Activated CD4-positive, alpha-beta memory T cell treated with anti-CD3 and anti-CD28 coated beads, Interleukin-2, amount 10 ng/mL, durations not matched to agents 7 days and 5 days (primary cell): ENCODE measurements around the gene SCUBE1. TPM values are rescaled to one million over a fixed set of nuclear protein-coding genes. Genes with fewer than 3 reads are reported as not detected.
A peak's percentile ranks its signal among the peaks of the same experiment; 100 is the strongest.

Experiments
- CTCF ChIA-PET: fragments of 350-600 bp; sonication (Branson Sonifier 250); formaldehyde crosslinking; loops from one replicate; lab custom pipeline; 2021; ENCODE audit warnings: antibody characterized with exemption, inconsistent platforms; lab: Charles Lee
- POLR2A ChIA-PET: fragments of 350-600 bp; sonication (Branson Sonifier 250); formaldehyde crosslinking; loops from one replicate; lab custom pipeline; 2021; ENCODE audit warnings: antibody characterized with exemption; lab: Charles Lee
- DNase-seq: peaks from one replicate; pipeline ENCODE4 v3.0.0-alpha.2; 2020
- H3K27ac Mint-ChIP-seq: one replicate; pipeline ENCODE4 v1.8.0; 2021; ENCODE audit warnings: mild to moderate bottlenecking, mixed read lengths
- H3K27me3 Mint-ChIP-seq: one replicate; pipeline ENCODE4 v1.8.0; 2021; ENCODE audit warnings: mixed read lengths
- H3K36me3 Mint-ChIP-seq: one replicate; pipeline ENCODE4 v1.8.0; 2021; ENCODE audit warnings: low read depth, mixed read lengths
- H3K4me1 Mint-ChIP-seq: one replicate; pipeline ENCODE4 v1.8.0; 2021; ENCODE audit warnings: mixed read lengths
- H3K4me3 Mint-ChIP-seq: one replicate; pipeline ENCODE4 v1.8.0; 2021; ENCODE audit warnings: mild to moderate bottlenecking, mixed read lengths
- H3K9me3 Mint-ChIP-seq: one replicate; pipeline ENCODE4 v1.8.0; 2021; ENCODE audit warnings: mixed read lengths
- total RNA-seq, 2 experiments: library from RNA; stranded (reverse); gene quantifications; one replicate each; pipeline ENCODE4 v1.2.3, GENCODE V29; 2021

The SCUBE1 gene
- total RNA-seq, 2 experiments from 2014 or later: 0.15 to 0.20 TPM

DNA sequence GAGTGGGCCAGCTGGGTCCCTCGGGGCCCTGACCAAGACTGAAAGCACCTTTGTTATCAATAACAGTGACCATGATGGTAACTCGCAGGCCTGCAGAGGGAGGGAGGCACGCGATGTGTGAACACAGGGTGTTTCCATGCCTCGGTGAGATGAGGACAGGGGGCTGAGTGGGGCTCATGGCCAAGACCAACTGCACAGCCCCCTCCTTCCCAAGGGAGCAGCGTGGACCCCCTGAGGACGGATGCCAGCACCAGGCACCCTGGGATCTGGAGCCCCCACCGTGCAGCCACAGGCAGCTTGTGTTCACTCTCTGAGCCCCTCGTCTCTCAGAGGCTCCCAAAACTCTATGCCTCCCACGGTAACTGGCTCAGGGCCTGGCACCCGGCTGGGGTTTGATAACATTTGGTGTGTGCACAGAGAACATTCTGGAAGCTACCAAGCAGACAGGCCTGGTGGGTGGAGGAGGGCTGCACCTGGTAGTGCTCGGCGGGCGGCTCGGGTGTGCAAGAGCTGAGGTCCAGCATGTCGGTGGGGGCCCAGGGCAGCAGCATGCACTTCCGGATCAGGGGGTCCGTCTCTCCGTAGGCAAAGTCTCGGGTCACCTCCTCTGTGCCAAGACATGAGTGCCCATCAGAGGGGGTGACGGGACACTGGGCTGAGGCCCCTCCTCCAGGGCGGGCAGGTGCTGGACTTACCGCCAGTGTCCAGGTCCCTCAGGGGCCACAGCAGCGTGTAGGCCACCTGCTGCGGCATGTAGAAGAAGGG, 163.8 kb downstream of the SCUBE1 start:
- Mint-ChIP-seq H3K27me3 (no peaks in the 10 kb centered on the region), H3K4me1 (peaks cover 11% of the 10 kb centered on the region), H3K27ac (no peak overlapping the region), H3K36me3 (peaks cover 35% of the 10 kb centered on the region), H3K4me3 (no peak overlapping the region), H3K9me3 (no peaks in the 10 kb centered on the region)
- ChIA-PET CTCF (interaction anchor here (1.0 kb wide), 1 partner anchor 8 kb away, joined by 4 read pairs; no protein-coding TSS in a partner anchor), POLR2A (interaction anchor here (1.2 kb wide), 1 partner anchor 564 kb away, joined by 3 read pairs; no protein-coding TSS in a partner anchor)
- DNase-seq: no peak

DNA sequence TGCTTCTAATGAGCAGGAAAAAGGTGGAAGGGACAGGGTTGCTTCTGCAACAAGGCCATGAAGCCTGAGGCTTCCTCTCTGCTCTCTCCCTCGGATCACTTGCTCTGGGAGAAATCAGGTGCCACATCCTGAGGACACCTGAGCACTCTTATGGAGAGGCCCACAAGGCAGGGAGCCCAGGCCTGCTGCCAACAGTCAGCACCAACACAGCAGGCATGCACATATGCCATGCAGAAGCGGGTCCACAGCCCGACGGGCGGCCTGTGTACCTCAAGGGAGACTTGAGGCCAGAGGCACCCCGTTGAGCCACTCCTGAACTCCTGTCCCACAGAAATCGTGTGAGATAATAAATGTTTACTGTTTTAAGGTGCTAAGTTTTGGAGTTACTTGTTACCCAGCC, 165.7 kb downstream of the SCUBE1 start:
- Mint-ChIP-seq H3K27ac (no peak overlapping the region), H3K4me1 (peaks cover 1% of the 10 kb centered on the region), H3K9me3 (no peaks in the 10 kb centered on the region), H3K4me3 (no peak overlapping the region), H3K27me3 (no peaks in the 10 kb centered on the region), H3K36me3 (peaks cover 43% of the 10 kb centered on the region)
- no peak for DNase-seq
- POLR2A ChIA-PET: no interaction called here
- CTCF ChIA-PET: no interaction called here

DNA sequence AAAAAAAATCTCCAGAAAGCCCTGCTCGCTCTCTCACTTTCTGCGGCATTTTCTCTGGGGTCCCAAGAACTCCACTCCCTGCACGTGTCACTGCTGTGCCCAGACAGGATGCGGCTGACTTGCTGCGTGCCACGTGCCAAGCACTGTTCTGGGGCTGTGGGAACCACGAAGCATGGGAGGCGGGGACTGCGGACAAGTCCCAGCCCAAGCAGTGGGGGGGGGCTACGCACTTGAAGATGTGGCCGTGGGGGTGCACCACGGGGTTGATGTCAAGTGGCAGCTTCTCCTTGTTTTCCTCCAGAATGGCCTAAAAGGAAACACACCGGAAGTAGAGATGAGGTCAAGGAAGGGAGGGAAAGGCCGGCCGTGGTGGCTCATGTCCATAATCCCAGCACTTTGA, 167.1 kb downstream of the SCUBE1 start:
- no peak overlapping the region for H3K27ac Mint-ChIP-seq
- POLR2A ChIA-PET: no interaction called here
- peaks cover 42% of the 10 kb centered on the region for H3K36me3 Mint-ChIP-seq
- DNase-seq: no peak
- H3K4me3 Mint-ChIP-seq: no peak overlapping the region
- no peaks in the 10 kb centered on the region for H3K27me3 Mint-ChIP-seq
- H3K9me3 Mint-ChIP-seq: no peaks in the 10 kb centered on the region
- CTCF ChIA-PET: no interaction called here
- H3K4me1 Mint-ChIP-seq: peaks cover 6% of the 10 kb centered on the region

DNA sequence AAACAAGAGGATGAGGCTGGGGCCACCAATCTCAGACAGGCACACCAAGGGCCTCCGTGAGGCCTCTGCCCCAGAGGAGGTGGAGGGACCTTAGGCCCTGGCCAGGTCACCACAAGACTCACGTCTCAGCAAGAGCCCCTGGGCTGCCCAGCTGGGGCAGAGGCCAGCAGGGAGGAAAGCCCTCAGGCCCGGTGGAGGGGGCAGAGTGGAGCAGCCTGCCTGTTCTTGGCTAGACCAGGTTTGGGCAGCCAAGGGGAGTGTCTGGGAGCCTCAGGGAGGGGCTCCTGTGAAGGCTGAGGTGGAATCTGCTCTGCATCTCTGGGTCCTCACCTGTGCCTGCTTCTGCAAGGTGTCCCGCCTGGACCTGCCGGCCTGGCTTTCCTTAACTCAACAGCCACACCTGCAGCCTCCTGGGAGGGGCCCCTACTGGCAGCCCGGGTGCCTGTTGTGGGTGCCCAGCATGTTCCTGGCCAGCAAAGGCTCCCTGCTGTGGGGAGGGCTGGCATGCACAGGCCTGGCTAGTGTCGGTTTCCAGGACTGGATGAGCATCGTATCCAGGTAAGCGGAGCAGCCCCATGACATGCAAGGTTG, 168.1 kb downstream of the SCUBE1 start:
- Mint-ChIP-seq H3K27ac (no peak overlapping the region), H3K4me1 (peaks cover 13% of the 10 kb centered on the region), H3K36me3 (peaks cover 40% of the 10 kb centered on the region), H3K27me3 (no peaks in the 10 kb centered on the region), H3K4me3 (no peak overlapping the region), H3K9me3 (no peaks in the 10 kb centered on the region)
- ChIA-PET POLR2A (interaction anchor here (1.2 kb wide), 1 partner anchor 10 kb away, joined by 3 read pairs; no protein-coding TSS in a partner anchor), CTCF (no interaction called here)
- no peak for DNase-seq

DNA sequence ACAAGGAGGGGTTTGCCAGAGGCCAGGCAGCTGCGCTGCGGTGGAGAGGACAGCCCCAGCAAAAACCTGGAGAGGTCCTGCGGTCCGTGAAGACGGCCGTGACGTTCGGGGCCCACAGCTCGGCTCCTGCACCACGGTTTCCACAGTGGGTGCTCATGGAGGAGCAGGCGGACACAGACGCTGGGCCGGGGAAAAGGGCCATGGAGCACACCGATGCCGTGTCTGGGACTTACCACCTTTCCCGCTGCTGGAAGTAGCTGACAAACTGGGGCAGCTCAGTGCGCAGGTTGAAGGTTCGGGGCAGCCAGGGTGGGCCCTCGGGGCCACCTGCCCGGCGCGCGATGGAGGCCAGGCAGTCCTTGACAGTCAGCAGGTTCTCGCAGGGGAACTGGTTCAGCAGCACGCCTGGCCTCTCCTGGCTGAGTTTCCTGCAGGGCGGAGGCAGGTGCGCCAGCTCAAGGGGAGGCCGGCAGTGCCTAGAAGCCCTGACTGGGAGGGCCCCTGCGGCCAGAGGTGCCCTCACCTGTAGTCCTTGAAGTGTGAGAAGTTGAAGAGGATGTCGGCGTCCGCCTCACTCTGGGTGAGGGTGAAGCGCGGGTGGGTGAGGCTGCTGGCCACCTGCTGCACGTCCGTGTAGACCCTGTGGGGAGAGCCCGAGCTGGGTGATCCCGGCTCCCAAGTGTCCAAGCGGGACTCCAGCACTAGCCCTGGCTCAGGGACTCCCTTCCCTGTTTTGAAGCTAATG, 169.0 kb downstream of the SCUBE1 start:
- H3K4me1 Mint-ChIP-seq: peaks cover 13% of the 10 kb centered on the region
- DNase-seq: no peak
- CTCF ChIA-PET: no interaction called here
- H3K4me3 Mint-ChIP-seq: no peak overlapping the region
- no peaks in the 10 kb centered on the region for H3K27me3 Mint-ChIP-seq
- H3K36me3 Mint-ChIP-seq: peaks cover 34% of the 10 kb centered on the region
- H3K9me3 Mint-ChIP-seq: no peaks in the 10 kb centered on the region
- no peak overlapping the region for H3K27ac Mint-ChIP-seq
- POLR2A ChIA-PET: interaction anchor here (1.2 kb wide), 1 partner anchor 11 kb away, joined by 3 read pairs; no protein-coding TSS in a partner anchor

DNA sequence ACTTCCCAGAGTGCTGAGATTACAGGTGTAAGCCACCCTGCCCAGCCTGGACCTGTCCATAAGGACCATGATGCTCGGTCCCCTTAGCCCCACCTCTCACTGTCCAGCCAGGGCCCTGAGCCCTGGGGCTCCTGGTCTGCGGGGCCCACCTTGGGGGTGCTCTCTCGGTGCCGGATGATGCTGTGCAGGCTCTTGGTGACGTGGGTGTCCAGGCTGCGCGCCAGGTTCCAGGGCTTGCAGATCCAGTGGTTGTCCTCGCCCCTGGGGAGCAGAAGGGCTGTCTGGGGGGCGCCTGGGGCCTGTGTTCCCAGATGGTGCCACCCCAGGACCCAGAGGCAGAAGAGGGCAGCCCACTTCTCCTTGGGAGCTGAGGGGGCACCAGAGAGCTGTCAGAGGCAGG, 169.6 kb downstream of the SCUBE1 start:
- no peak for DNase-seq
- ChIA-PET POLR2A (interaction anchor here (1.2 kb wide), 1 partner anchor 11 kb away, joined by 3 read pairs; no protein-coding TSS in a partner anchor), CTCF (no interaction called here)
- Mint-ChIP-seq H3K27me3 (no peaks in the 10 kb centered on the region), H3K4me1 (peaks cover 16% of the 10 kb centered on the region), H3K9me3 (no peaks in the 10 kb centered on the region), H3K4me3 (no peak overlapping the region), H3K36me3 (peaks cover 32% of the 10 kb centered on the region), H3K27ac (no peak overlapping the region)

DNA sequence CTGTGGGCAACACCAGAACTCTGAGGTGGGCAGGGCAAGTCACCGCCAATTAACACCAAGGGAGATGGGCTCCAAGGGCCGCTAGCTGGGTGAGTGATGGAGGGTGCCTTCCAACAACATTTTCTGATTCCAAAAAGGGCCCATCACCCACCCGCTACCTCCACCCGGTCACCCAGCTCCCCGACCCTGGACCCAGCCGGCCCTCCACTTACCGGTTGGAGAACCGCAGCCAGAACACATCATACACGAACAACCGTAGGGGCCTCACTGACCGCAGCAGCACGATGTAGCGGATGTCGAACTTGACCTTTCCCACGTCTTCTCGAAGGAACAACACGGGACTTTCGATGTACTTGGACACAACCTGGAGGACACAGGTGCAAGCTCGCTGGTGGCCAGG, 171.0 kb downstream of the SCUBE1 start:
- CTCF ChIA-PET: no interaction called here

DNA sequence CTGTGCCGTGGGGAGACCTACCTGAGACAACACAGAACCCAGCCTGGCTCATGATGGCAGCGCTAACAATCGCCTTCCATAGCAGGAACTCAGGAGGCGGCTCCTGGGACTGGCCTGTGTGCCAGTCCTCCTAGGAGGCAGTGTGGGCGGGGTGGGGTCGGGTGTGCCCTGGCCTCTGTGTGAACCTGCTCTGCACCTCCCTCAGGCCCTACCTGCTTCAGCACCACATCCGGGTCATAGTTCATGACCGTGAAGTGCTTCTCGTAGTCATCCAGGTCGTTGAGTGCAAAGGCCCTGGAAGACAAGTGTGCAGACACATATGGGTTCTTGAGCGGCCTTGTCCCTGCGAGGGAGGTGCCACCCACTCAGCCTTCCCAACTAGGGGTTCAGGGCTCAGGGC, 171.6 kb downstream of the SCUBE1 start:
- H3K9me3 Mint-ChIP-seq: no peaks in the 10 kb centered on the region
- ChIA-PET CTCF (no interaction called here), POLR2A (interaction anchor here (1.3 kb wide), 1 partner anchor 9 kb away, joined by 4 read pairs; no protein-coding TSS in a partner anchor)
- no peak overlapping the region for H3K4me3 Mint-ChIP-seq
- no peaks in the 10 kb centered on the region for H3K27me3 Mint-ChIP-seq
- peaks cover 28% of the 10 kb centered on the region for H3K36me3 Mint-ChIP-seq
- peaks cover 16% of the 10 kb centered on the region for H3K4me1 Mint-ChIP-seq
- DNase-seq: no peak
- no peak overlapping the region for H3K27ac Mint-ChIP-seq

More for the DNA sequence above, 171.0 kb downstream of the SCUBE1 start:
- Mint-ChIP-seq H3K9me3 (no peaks in the 10 kb centered on the region), H3K27me3 (no peaks in the 10 kb centered on the region), H3K36me3 (peaks cover 28% of the 10 kb centered on the region), H3K4me3 (no peak overlapping the region), H3K27ac (no peak overlapping the region), H3K4me1 (peaks cover 16% of the 10 kb centered on the region)
- DNase-seq: no peak
- POLR2A ChIA-PET: no interaction called here

DNA sequence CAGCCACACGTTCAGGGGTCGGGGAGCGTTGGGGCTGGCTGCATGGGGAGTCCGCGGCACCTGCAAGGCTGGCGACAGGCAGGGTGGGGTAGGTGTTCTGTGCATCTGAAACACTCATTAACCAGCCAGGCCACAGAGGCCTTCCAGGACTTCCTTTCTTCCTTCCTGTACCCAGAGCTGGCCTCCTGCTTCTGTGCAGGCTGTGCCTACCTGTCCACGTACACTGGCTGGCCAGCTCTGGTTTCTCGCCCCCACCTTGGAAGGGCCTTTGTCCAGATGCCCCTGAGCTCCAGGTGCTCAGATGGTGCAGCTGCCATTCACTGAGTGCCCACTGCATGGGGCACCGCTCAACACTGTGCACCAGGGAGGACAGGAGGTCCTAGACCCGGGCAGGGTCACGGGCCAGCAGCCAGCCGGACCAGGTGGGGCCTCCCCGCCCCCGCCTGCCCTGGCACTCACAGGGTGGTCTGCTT, 172.1 kb downstream of the SCUBE1 start:
- H3K4me1 Mint-ChIP-seq: peaks cover 16% of the 10 kb centered on the region
- H3K27me3 Mint-ChIP-seq: no peaks in the 10 kb centered on the region
- DNase-seq: no peak
- H3K4me3 Mint-ChIP-seq: no peak overlapping the region
- ChIA-PET CTCF (no interaction called here), POLR2A (interaction anchor here (1.3 kb wide), 1 partner anchor 9 kb away, joined by 4 read pairs; no protein-coding TSS in a partner anchor)
- H3K9me3 Mint-ChIP-seq: no peaks in the 10 kb centered on the region
- peaks cover 32% of the 10 kb centered on the region for H3K36me3 Mint-ChIP-seq
- peak overlapping the region; percentile 64 for H3K27ac Mint-ChIP-seq

DNA sequence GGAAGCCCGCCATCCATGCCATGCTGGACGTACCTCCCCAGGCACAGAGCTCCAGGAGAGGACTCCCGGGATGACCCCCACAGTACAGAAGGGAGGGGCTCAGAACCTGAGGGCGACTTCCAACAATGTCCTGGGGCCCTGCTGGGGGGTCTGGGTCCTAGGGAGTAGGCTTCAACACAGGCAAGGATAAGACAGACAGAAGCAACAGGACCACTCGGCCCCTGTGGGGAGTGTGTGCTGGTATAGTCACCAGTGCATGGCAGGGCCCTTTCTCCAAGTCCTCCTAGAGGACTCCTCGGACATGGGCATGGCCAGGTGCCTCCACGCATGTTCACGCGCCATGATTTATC, 173.1 kb downstream of the SCUBE1 start:
- H3K9me3 Mint-ChIP-seq: no peaks in the 10 kb centered on the region
- peaks cover 31% of the 10 kb centered on the region for H3K36me3 Mint-ChIP-seq
- DNase-seq: no peak
- ChIA-PET POLR2A (interaction anchor here (1.1 kb wide), 1 partner anchor 16 kb away, joined by 3 read pairs; no protein-coding TSS in a partner anchor), CTCF (no interaction called here)
- H3K4me1 Mint-ChIP-seq: peaks cover 16% of the 10 kb centered on the region
- no peak overlapping the region for H3K27ac Mint-ChIP-seq
- no peak overlapping the region for H3K4me3 Mint-ChIP-seq
- no peaks in the 10 kb centered on the region for H3K27me3 Mint-ChIP-seq

DNA sequence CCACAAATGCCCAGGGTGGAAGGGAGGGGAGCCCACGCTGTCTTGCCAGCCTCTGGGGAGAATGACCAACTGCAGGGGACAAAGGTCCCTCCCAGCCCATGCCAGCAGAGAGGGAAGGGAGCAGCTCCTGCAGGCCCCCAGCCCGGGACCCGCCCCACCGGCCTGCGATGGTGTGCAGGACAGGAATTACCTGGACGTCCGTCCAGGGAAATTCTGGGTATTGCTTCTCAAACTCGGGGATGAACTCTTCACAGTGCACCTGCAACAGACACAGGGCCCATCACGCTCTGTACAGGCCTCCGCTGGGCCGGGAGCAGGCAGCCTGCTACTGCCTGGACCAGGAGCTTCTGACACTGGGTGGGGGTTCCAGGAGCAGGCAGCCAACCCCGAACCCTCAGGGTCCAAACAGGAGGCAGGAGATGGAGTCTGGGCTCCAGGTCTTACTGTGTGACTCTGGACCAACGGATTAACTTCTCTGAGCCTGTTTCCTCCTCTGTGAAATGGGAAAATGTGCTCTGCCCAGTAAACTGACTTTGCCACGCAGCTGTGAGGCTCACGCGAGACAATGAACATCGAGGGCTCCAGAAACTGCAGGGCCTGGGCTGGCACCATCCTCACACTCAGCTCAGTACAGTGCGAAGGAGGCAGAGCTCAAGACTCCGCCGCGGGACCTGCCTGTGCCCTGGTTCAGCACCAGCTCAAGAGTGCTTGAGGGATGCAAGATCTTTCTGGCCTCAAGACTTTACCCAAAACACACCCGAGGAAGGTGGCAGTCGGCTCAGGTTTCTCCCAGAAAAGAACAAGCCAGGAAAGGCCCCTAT, 173.7 kb downstream of the SCUBE1 start:
- H3K9me3 Mint-ChIP-seq: no peaks in the 10 kb centered on the region
- H3K36me3 Mint-ChIP-seq: peaks cover 31% of the 10 kb centered on the region
- H3K27ac Mint-ChIP-seq: no peak overlapping the region
- POLR2A ChIA-PET: interaction anchor here (1.1 kb wide), 1 partner anchor 16 kb away, joined by 3 read pairs; no protein-coding TSS in a partner anchor
- CTCF ChIA-PET: interaction anchor here (1.0 to 1.5 kb wide), 2 partner anchors 11 to 18 kb away, joined by 3 read pairs; no protein-coding TSS in a partner anchor
- H3K4me3 Mint-ChIP-seq: no peak overlapping the region
- H3K4me1 Mint-ChIP-seq: peaks cover 16% of the 10 kb centered on the region
- no peaks in the 10 kb centered on the region for H3K27me3 Mint-ChIP-seq
- no peak for DNase-seq
